Hepatocyte (in vitro differentiated cells): ENCODE results near the gene KIAA1210.

Source experiments
- EZH2 ChIP-seq: fragments of 200-600 bp; sonication (generic); IDR thresholded peaks from 2 replicates; pipeline ENCODE4 v1.6.1; 2016; ENCODE audit warnings: antibody characterized with exemption, mild to moderate bottlenecking, borderline replicate concordance
- EZH2phosphoT487 ChIP-seq: fragments of 200-600 bp; sonication (generic); IDR thresholded peaks from one replicate; pipeline ENCODE4 v1.6.1; 2018; ENCODE audit warnings: antibody characterized with exemption, mild to moderate bottlenecking, low read depth, moderate library complexity; ENCODE audit not compliant: unreplicated experiment, severe bottlenecking
- TF ChIP-seq, protein P1 (sequence below): fragments of 200-600 bp; sonication (generic); IDR thresholded peaks from 2 replicates; pipeline ENCODE4 v1.5.1; 2016; ENCODE audit warnings: antibody characterized with exemption, mild to moderate bottlenecking; ENCODE audit not compliant: poor library complexity

GRCh38 chrX:119134466-119134865 is 6.9 kb upstream of the KIAA1210 start:
- no peak for TF ChIP-seq EZH2
- TF ChIP-seq, protein P1, sequence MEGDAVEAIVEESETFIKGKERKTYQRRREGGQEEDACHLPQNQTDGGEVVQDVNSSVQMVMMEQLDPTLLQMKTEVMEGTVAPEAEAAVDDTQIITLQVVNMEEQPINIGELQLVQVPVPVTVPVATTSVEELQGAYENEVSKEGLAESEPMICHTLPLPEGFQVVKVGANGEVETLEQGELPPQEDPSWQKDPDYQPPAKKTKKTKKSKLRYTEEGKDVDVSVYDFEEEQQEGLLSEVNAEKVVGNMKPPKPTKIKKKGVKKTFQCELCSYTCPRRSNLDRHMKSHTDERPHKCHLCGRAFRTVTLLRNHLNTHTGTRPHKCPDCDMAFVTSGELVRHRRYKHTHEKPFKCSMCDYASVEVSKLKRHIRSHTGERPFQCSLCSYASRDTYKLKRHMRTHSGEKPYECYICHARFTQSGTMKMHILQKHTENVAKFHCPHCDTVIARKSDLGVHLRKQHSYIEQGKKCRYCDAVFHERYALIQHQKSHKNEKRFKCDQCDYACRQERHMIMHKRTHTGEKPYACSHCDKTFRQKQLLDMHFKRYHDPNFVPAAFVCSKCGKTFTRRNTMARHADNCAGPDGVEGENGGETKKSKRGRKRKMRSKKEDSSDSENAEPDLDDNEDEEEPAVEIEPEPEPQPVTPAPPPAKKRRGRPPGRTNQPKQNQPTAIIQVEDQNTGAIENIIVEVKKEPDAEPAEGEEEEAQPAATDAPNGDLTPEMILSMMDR: no peak
- no peak for TF ChIP-seq EZH2phosphoT487
